HG02884 (cell line): ENCODE results near the gene ATP4B.

Experiments used
- ATAC-seq: cut with Tn5 transposase; IDR thresholded peaks from one replicate; pipeline ENCODE4 v1.9.1; 2021; ENCODE audit warnings: mild to moderate bottlenecking, moderate library complexity; ENCODE audit not compliant: unreplicated experiment

ATP4B gene

DNA sequence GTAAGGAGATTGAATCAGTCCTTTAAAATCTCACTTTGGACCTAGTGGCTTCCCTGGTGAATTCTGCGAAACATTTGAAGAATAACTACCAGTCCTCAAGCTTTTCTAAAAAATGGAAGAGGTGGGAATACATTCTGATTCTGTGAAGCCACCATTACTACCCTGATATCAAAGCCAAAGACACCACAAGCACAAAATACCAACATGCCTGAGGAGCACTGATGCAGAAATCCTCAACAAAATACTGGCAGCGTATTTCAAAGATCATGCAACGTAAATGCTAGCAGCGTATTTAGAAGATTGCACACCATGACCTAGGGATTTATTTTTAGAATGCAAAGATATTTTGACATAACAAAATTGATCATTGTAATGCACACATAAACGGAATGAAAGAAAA is 14.4 kb downstream of the ATP4B start:
- no peak for ATAC-seq

- ATAC-seq, result no peak
Measured at GRCh38 chr13:113642563-113642962, 15.4 kb downstream of the ATP4B start.

DNA sequence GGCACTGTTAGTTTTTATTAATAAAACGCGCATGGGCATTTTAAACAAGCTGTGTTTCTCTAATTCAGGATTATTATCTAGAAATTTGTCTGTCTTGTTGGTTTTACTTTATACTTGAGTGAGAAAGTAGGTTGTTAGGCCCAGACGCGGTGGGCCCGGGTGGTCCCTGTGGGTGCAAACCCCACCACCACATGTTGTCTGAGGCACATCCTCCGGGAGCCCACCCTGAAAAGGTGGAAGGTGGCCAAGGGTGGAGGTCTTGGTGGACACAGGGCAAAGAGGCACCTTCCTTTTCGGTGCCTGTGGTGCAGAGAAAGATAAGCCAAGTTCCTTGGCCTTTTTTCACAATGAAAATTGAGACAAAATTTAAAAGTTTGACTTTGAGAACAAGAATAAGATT is 16.6 kb downstream of the ATP4B start:
- ATAC-seq, result no peak

GRCh38 chr13:113639616-113640262 is 18.3 kb downstream of the ATP4B start:
- no peak for ATAC-seq

GRCh38 chr13:113638806-113639205 is 19.2 kb downstream of the ATP4B start:
- ATAC-seq, result no peak

GRCh38 chr13:113638173-113638746 is 19.7 kb downstream of the ATP4B start:
- ATAC-seq, result no peak

DNA sequence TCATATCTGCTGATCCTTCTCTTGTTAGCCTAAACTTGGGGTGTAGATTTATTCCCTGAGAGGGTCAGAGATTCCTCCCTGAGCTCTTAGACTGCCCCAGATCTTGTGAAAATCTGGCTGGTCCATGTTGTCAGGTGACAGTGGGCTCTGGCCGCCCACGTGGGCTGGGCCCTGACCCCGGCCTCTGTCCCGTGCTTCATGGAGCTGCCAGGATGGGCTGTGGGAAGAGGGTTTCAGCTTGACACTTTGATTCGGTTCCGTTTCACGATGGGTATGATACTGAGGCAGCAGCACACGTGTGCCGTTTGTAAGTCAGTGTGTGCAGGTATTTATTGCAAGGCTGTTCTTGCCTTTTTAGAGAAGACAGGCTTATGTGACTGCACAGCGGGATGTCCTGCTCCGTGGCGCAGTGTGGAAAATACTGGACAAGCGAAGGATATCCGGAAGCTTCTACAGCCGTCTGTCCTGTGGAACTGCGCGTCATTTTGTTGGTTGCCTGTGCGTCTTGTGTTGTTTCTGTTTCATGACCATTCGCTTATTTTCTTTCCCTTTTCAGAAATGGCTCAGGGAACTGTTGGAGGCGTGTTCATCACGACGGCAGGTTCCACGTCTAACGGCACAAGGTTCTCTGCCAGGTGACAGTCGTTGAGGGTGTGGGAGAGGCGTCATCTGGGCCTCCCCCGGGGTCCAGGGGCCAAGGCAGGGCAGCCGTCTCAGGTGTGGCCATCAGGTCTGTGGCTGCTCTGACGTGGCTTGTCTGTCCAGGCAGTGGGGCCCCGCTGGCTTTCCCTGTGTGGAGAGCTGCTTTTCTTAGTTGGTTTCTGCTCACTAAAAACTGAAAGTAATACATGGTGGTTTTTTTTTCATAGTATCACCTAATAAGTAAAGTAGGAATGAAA is 20.5 kb downstream of the ATP4B start:
- no peak for ATAC-seq

DNA sequence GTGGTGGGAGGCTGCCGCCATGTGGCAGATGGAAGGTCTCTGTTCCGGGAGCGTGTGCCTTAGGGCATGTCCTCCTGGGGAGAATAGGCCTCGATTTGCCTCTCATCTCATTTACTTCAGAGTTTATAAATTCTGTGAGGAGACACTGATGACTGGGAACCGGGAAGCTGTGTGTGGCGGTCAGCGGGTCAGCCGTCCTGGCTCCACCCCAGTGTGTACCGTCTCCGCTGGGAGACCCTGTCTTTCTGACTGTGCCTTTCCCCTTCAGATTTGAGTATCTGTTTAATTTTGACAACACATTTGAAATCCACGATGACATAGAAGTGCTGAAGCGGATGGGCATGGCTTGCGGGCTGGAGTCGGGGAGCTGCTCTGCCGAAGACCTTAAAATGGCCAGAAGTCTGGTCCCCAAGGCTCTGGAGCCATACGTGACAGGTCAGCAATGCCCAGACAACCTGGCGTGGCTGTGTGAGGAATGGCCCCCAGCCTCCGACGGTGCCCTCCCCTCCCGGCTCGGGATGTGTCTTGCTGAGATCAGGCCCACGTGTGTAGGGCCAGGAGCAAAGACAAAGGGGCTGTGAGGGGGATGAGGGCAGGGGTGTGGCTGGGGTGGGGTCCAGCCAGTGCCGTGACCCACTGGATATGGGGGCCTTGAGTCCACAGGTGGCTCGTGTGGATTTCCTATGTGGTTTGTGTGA is 21.6 kb downstream of the ATP4B start:
- no peak for ATAC-seq

DNA sequence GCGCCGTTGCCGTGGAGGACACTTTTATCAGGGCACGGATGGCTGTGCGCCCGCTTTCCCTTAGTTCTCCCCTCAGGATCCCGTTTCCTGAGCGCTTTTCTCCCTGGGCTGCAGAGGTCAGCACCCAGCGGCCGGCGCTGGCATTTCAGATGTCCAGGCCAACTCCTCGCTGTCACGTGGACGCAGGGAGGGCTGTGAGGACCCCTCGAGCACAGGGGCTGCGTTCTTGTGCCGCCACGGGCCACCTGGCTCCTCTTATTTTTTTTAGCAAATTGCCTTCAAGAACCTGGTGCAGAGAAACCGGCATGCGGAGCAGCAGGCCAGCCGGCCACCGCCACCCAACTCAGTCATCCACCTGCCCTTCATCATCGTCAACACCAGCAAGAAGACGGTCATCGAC is 22.3 kb downstream of the ATP4B start:
- no peak for ATAC-seq

- ATAC-seq, result no peak
Measured at GRCh38 chr13:113635048-113635420, 23.0 kb downstream of the ATP4B start.

DNA sequence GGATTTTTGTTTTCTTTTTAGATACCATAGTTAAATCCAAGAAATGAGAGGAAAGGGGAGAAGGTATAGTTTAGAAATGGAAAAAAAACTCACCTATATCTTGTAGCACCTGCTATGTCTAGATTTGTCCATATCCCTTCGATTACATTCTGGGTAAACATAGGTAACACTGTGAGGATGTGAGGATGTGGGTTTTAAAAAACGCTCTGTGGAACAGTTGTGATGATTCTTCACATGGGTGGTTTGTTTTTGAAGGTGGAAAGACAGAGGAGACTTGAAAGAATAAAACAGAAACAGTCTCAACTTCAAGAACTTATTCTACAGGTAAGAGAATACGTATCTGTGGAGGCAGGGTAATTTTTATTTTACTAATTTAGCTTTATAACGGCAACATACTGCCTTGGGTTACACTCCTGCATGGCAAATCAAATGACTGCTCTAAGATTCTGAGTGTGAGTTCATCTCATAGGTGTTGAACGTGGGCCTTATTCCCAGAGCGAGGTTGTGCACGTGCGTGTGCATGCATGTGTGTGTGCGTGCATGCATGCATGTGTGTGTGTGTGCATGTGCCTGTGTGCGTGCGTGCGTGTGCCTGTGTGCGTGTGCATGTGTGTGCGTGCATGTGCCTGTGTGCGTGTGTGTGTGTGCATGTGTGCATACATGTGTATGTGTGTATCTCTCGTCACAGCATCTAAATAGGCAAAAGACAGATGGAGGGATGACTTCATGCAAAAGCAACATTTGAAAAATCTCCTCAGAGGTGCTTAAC is 23.5 kb downstream of the ATP4B start:
- ATAC-seq, result no peak

DNA sequence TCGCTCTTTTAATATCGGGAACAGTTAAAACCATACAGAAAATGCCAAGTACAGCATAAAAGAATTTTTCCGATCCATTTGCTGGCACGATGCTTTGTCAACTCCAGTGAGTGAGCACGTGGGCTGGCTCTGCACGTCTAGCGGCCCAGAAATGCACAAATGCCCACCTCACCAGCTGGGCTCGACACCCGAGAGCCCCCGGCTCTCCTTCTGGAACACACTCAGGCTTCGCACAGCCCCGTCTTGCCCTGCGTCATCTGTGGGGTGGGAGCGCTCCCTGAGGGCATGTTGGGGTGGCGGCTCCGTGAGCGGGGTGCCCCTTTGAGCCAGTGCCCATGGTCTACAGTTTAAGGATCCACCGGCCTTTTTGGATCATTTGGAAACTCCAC is 24.5 kb downstream of the ATP4B start:
- ATAC-seq, result no peak

DNA sequence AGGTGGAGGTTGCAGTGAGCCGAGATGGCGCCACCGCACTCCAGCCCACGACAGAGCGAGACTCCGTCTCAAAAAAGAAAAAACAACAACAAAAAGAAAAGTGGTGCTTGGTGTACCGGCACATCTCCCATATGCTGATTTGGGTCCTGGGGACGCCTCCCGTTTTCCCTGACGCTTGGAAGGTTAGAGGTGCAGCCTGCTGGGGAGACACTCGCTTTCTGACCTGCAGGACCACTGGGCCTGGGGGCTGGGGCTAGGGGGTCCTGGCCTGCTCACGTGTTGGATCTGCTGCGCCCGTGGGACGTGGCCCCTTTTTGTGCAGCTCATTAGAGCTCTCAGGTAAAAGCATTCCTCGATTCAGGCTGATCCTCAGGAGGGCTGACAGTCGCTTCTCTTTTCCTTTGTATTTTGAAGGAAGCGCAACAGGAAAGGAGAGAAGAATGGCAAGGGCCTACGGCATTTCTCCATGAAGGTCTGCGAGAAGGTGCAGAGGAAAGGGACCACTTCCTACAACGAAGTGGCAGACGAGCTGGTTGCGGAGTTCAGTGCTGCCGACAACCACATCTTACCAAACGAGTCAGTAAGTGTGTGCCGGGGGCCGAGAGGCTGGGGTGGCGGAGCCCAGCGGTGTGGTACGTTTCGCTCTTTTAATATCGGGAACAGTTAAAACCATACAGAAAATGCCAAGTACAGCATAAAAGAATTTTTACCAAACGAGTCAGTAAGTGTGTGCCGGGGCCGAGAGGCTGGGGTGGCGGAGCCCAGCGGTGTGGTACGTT is 25.1 kb downstream of the ATP4B start:
- ATAC-seq, result no peak

- ATAC-seq, result no peak
Measured at GRCh38 chr13:113631341-113632095, 26.5 kb downstream of the ATP4B start.

DNA sequence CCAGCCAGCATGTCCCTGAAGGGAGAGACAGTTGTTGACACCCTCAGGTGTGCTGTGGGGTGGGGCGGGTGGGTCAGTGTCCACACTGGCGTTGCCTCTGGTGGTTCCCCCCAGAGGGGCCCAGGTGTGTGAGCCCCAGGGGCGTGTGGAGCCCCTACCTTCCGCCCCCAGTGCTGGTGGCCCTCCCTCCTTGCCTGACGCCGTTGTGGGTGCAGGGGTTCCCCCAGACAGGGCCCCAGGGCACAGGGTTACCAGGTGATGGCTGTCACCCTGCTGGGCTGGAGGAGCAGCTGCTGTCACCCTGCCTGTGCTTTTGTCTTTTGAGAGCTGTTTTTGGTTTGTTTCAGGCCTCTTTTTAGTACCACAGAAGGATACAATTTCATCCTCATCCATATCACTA is 27.2 kb downstream of the ATP4B start:
- no peak for ATAC-seq

DNA sequence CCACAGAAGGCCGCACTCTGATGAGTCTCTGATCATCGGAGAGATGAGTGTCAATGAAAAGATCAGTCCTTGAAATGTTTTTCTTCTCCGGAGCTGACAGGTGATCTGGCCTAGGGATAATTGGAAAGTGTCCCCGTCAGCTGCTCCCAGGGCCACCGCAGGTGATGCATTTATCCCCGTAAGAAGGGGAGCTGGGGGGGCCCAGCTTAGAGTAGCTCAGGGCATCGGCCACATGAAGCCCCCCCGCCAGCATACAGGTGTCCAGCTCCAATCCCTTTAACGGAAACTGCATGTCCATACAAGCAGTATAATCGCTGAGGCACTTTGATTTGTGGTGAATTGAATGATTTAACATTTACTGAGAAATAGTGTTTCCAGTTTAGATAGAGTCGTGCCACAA is 27.7 kb downstream of the ATP4B start:
- ATAC-seq, result no peak

DNA sequence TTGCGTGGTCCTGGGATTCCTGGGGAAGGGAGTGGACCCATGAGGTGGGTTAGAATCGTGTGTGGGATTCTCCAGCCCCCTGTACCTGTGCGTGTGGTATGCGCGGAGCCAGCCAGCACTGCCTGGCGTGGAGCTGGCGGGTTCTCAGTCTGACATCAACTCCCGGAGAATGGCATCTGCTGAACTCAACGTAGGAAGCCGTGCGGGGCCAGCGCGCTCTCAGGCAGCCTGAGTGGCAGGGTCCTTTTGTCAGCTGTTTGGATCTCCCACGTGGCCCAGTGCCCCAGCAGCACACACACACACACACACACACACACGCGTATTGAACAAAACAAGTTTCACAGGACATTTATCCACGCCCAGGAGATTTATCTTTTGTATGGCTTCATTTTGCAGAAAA is 28.1 kb downstream of the ATP4B start:
- no peak for ATAC-seq

- no peak for ATAC-seq
Measured at GRCh38 chr13:113628291-113629270, 29.4 kb downstream of the ATP4B start.
